WERI-Rb-1 (cell line): Measurements from ENCODE around the gene FAM209A.
"Not testable (repeated sequence)": the region's sequence is repeated elsewhere in the genome, so short reads cannot be mapped to it uniquely, and the experiment has no call there.

Source experiments
- DNase-seq: peaks from one replicate; pipeline ENCODE4 v3.0.0-alpha.2; 2020
- H3K27ac ChIP-seq: fragments of 250-450 bp; sonication (Bioruptor Pico); 2 replicates; pipeline ENCODE4 v1.5.1; 2020; ENCODE audit warnings: mild to moderate bottlenecking, moderate library complexity
- H3K27me3 ChIP-seq: fragments of 250-450 bp; sonication (Bioruptor Pico); 2 replicates; pipeline ENCODE4 v1.5.1; 2021; ENCODE audit warnings: mild to moderate bottlenecking, low read depth, moderate library complexity; ENCODE audit not compliant: insufficient read depth, severe bottlenecking
- H3K36me3 ChIP-seq: fragments of 250-450 bp; sonication (Bioruptor Pico); 2 replicates; pipeline ENCODE4 v1.5.1; 2020; ENCODE audit warnings: mild to moderate bottlenecking, moderate library complexity
- H3K4me3 ChIP-seq: 2 replicates; pipeline ENCODE4 v1.5.1; 2011; ENCODE audit warnings: low read depth, mild to moderate bottlenecking, control low read depth, low read length
- H3K9me3 ChIP-seq: fragments of 250-450 bp; sonication (Bioruptor Pico); 2 replicates; pipeline ENCODE4 v1.5.1; 2021; ENCODE audit warnings: mild to moderate bottlenecking, moderate library complexity; ENCODE audit not compliant: severe bottlenecking
- TF ChIP-seq, protein P1 (sequence below): IDR thresholded peaks from 2 replicates; pipeline ENCODE4 v1.5.1; 2011; ENCODE audit warnings: low read depth, mild to moderate bottlenecking, control low read depth, inconsistent platforms, low read length

Gene FAM209A

DNA sequence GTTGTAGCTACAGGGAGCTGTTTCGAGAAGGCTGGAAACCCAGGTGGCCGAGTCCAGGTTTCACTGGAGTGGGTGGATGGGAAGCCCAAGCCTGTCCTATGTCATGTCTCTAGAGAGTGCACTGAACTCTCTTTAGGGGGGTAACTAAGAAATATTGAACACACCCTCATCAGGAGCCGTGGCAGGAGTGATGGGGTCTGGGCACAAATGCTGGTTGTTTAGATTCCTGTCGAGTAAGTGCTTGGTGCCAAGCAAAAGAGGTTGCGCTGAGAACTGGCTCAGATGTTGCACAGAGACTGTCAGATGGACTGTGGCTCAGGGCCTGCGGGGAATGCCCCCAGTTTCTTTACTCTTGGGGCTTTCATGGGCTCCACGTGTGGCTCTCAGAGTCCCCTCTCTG lies 7.3 kb upstream of the FAM209A start:
- Histone ChIP-seq H3K27me3 (no peaks in the 10 kb centered on the region), H3K27ac (no peak overlapping the region), H3K36me3 (peaks cover 29% of the 10 kb centered on the region), H3K9me3 (peaks cover 8% of the 10 kb centered on the region), H3K4me3 (no peak overlapping the region)
- no peak for DNase-seq
- TF ChIP-seq, protein P1, sequence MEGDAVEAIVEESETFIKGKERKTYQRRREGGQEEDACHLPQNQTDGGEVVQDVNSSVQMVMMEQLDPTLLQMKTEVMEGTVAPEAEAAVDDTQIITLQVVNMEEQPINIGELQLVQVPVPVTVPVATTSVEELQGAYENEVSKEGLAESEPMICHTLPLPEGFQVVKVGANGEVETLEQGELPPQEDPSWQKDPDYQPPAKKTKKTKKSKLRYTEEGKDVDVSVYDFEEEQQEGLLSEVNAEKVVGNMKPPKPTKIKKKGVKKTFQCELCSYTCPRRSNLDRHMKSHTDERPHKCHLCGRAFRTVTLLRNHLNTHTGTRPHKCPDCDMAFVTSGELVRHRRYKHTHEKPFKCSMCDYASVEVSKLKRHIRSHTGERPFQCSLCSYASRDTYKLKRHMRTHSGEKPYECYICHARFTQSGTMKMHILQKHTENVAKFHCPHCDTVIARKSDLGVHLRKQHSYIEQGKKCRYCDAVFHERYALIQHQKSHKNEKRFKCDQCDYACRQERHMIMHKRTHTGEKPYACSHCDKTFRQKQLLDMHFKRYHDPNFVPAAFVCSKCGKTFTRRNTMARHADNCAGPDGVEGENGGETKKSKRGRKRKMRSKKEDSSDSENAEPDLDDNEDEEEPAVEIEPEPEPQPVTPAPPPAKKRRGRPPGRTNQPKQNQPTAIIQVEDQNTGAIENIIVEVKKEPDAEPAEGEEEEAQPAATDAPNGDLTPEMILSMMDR = no peak

DNA sequence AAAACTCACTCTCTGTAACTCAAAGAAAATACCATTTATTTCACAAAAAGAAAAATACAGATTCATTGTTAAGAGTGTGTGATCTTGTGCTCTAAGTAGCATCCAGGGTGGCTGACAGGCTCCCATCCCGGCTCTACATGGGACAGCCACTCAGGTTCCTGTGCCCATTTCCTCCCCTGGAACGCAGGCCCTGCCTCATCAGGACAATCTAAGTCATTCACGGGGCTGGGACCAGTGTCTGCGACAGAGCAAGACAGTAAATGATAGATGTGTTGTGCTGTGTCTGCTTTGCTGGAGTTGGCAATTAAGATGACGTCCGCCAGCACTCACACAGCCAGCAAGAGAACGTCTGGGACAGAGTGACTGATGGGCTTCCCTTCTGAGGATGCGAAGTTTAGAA lies 6.9 kb upstream of the FAM209A start:
- DNase-seq = no peak
- peaks cover 8% of the 10 kb centered on the region for H3K9me3 ChIP-seq
- peaks cover 29% of the 10 kb centered on the region for H3K36me3 ChIP-seq
- TF ChIP-seq, protein P1 = no peak
- no peaks in the 10 kb centered on the region for H3K27me3 ChIP-seq
- no peak overlapping the region for H3K4me3 ChIP-seq
- no peak overlapping the region for H3K27ac ChIP-seq

- peaks cover 29% of the 10 kb centered on the region for H3K36me3 ChIP-seq
- no peak for DNase-seq
These were observed 6.4 kb upstream of the FAM209A start for GRCh38 chr20:56518126-56518525.

DNA sequence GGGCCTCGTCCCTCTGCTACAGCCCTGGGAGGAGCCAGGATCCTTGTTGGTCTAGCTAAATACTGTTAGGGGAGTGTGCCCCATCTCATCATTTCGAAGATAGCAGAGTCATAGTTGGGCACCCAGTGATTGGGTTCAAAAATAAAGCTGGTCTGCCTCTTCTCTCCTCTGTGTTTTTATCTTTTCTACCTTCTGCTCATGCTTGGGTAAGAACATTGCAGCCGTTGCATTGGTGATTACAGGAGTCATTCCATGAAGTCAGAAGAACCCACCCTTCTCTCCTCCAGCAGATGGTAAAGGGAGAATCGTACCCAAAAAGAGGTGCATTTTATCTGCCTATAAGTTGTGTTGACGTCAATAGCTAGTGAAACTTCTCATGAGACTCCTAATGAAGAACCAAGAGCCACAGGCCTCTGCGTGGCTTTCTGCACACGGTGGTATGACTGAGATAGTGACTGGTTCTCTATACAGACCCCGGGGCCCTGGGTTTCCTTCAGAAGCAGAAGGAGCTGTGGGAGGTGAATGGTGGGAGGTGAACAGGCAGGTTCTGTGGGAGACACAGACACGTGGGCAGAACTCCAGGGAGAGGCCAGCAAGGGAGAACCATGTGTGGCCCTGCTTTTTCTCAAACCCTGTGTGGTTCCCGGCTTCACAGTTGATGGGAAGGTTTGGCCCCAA lies 5.7 kb upstream of the FAM209A start:
- peaks cover 29% of the 10 kb centered on the region for H3K36me3 ChIP-seq
- TF ChIP-seq, protein P1 = no peak
- no peak for DNase-seq
- H3K27ac ChIP-seq = no peak overlapping the region
- peaks cover 8% of the 10 kb centered on the region for H3K9me3 ChIP-seq
- no peak overlapping the region for H3K4me3 ChIP-seq
- H3K27me3 ChIP-seq = no peaks in the 10 kb centered on the region

More at GRCh38 chr20:56518126-56518525, 6.4 kb upstream of the FAM209A start:
- no peak overlapping the region for H3K27ac ChIP-seq
- peaks cover 8% of the 10 kb centered on the region for H3K9me3 ChIP-seq
- H3K27me3 ChIP-seq = no peaks in the 10 kb centered on the region
- H3K4me3 ChIP-seq = no peak overlapping the region
- TF ChIP-seq, protein P1 = no peak

DNA sequence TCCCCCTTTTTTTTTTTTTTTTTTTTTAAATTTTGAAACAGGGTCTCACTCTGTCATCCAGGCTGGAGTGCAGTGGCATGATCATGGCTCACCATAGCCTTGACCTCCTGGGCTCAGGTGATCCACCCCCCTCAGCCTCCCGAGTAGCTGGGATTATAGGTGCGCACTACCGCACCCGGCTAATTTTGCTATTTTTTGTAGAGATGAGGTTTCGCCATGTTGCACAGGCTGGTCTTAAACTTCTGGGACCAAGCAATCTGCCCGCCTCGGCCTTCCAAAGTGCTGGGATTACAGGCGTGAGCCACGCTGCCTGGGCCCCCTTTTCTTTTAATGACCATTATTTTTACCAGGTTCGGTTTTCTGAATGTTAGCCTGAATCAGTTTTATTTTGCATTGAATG lies 5.0 kb upstream of the FAM209A start:
- Histone ChIP-seq H3K9me3 (peaks cover 8% of the 10 kb centered on the region), H3K36me3 (peaks cover 29% of the 10 kb centered on the region), H3K27me3 (no peaks in the 10 kb centered on the region), H3K4me3 (no peak overlapping the region), H3K27ac (no peak overlapping the region)
- no peak for DNase-seq
- TF ChIP-seq, protein P1 = no peak

GRCh38 chr20:56520180-56520579 lies 4.4 kb upstream of the FAM209A start:
- H3K27ac ChIP-seq = no peak overlapping the region
- DNase-seq = no peak
- H3K27me3 ChIP-seq = no peaks in the 10 kb centered on the region
- H3K9me3 ChIP-seq = peaks cover 8% of the 10 kb centered on the region
- H3K36me3 ChIP-seq = peaks cover 29% of the 10 kb centered on the region
- no peak overlapping the region for H3K4me3 ChIP-seq
- TF ChIP-seq, protein P1 = no peak

DNA sequence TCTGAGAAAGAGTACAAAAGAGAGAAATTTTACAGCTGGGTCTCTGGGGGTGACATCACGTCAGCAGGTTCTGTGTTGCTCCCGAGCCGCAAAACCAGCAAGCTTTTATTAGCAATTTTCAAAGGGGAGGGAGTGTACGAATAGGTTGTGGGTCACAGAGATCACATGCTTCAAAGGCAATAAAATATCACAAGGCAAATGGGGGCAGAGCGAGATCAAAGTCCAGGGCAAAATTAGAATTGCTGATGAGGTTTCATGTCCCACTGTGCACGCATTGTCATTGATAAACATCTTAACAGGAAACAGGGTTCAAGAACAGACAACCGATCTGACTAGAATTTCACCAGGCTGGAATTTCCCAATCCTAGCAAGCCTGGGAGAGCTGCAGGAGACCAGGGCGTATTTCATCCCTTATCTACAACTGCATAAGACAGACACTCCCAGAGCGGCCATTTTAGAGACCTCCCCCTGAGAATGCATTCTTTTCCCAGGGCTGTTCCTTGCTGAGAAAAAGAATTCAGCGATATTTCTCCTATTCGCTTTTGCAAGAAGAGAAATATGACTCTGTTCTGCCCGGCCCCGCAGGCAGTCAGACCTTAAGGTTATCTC lies 3.7 kb upstream of the FAM209A start:
- peaks cover 29% of the 10 kb centered on the region for H3K36me3 ChIP-seq

More for the DNA sequence above, 3.7 kb upstream of the FAM209A start:
- not testable (repeated sequence) for DNase-seq, H3K4me3 ChIP-seq, H3K27me3 ChIP-seq, H3K27ac ChIP-seq, H3K9me3 ChIP-seq
